HG02642 (cell line): ENCODE data around the gene DENND6A.
"Not testable (repeated sequence)": the region's sequence is repeated elsewhere in the genome, so short reads cannot be mapped to it uniquely, and the experiment has no call there.

ENCODE experiments used
- ATAC-seq: cut with Tn5 transposase; IDR thresholded peaks from one replicate; pipeline ENCODE4 v1.9.1; 2021; ENCODE audit warnings: mild to moderate bottlenecking; ENCODE audit not compliant: unreplicated experiment, poor library complexity

DENND6A gene

DNA sequence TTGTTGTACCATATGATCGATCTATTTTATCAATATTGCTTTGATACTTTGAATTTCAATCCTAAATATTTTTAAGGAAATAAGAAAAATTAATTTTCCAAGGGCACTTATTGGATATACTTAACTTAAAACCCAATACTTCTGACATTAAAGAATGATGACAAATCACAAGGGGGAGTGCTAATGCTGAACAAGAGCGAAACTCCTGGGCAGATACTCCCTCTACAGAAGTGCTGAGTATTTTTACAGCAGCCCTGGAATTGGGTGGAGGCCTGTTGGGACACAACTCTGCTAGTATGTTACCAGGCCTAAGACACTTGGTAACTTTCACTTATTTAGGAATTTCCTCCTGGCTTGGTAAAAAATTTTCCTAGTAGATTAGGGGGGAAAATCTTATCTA lies 46.2 kb downstream of the DENND6A start:
- ATAC-seq, result no peak

DNA sequence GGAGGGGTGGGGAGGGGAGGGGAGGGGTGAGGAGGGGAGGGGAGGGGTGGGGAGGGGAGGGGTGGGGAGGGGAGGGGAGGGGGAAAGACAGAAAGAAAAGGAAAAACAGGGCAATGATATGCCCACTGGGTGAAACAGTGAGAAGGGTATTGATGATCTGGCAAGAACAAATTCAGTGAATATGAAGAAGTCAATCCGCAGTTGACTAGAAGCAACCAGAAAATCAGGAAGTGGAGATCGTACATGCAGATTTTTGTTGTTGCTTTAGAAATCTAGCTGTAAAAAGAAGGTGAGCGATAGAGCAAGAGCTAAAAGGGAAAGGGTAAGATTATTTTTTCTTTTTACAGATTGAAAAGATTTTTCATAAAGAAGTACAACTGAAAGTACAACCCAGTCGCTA lies 48.1 kb downstream of the DENND6A start:
- no peak for ATAC-seq

DNA sequence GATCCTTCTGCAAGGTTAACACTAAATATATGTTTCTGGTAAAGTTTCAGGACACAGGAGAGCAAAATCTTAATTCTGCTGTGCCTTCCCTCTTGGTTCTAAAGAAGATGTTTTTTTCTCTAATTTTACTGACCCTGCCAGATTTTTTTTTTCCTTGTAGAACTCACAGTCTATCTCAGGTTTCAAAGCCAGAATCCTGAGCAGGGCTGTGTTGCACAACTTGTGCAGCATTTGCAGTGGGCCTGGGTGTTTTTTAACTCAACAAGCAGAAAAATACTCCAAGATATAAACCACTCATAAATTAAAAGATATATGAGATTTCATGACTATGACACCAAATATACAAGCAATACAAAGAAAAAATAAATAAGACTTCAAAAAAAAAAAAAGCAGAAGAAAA lies 55.5 kb downstream of the DENND6A start:
- no peak for ATAC-seq

DNA sequence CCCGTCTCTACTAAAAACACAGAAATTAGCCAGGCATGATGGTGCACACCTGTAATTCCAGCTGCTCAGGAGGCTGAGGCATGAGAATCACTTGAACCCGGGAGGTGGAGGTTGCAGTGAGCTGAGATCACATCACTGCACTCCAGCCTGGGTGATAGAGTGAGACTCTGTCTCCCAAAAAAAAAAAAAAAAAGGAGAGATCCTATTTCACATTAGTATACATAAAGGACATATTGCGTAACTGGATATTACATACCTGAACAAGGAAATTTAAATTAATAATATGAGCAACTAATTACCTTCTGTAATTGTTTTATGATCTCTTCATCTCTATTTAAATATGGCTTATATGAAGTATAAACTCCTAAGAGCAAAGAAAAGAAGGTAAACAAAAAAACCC lies 58.6 kb downstream of the DENND6A start:
- not testable (repeated sequence) for ATAC-seq

DNA sequence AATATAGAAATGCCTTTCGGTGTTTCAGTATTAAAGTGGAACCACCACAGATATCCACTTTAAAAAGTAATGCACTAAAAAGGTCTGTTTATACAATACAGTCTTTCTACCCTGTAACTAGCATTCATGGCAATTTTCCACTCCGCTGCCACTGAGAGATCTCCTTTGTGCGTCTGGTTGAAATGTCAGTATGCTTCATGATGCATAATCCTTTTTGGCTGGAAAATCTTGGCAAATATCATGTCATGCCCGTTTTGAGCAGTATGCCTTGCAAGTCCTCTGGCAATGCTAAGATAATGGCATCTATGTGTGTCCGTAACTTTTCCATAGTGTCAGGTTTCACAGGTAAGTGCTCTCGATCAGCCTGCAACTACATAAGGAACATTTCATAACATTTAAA lies 64.9 kb downstream of the DENND6A start:
- no peak for ATAC-seq

DNA sequence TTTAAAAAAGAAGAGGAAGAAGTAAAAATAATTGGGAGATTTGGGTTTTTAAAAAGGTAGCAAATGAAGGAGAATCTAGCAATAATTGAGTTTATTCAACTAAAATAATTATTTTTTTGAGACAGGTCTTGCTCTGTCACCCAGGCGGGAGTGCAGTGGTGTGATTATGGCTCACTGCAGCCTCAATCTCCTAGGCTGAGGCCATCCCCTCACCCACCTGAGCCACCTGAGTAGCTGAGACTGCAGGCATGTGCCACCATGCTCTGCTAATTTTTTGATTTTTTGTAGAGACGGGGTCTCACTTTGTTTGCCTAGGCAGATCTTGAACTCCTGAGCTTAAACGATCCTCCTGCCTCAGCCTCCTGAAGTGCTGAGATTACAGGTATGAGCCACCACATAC lies 68.1 kb downstream of the DENND6A start:
- ATAC-seq, result no peak

DNA sequence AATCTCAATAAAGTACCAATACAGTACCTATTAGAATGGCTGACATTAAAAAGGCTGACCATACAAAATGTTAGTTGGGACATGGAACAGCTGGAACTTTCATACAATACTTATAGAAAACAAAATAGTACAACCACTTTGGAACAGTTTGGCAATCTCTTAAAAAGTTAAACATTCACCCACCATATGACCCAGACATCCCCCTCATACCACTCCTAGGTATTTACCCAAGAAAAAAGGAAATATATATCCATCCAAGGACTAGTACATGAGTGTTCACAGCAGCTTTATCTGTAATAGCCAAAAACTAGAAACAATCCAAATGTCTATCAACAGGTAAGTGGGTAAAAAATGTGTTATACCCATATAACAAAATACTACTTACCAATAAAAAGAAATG lies 70.5 kb downstream of the DENND6A start:
- no peak for ATAC-seq

DNA sequence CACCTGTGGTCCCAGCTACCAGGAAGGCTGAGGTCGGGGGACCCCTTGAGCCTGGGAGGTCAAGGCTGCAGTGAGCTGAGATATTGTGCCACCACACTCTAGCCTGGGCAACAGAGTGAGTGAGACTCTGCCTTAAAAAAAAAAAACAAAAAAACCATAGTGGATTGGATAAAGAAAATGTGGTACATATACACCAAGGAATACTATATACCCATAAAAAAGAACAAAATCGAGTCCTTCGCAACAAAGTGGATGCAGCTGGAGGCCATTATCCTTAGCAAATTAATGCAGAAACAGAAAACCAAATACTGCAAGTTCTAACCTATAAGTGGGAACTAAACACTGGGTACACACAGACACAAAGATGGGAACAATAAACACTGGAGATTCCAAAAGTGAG lies 75.1 kb downstream of the DENND6A start:
- ATAC-seq, result no peak

DNA sequence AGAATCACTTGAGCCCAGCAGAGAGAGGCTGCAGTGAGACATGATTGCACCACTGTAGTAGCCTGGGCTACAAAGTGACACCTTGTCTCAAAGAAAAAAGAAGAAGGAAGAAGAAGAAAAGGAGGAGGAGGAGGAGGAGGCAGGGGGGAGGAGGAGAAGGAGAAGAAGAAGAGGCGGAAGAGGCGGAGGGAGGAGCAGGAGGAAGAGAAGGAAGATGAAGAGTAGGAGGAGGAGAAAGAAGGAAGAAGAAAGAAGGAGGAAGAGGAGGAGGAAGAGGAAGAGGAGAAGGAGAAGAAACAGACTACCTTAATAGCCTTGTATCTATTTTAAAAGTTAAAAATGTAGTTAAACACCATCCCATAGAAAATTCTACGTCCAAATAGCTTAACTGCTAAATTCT lies 76.6 kb downstream of the DENND6A start:
- ATAC-seq, result no peak

DNA sequence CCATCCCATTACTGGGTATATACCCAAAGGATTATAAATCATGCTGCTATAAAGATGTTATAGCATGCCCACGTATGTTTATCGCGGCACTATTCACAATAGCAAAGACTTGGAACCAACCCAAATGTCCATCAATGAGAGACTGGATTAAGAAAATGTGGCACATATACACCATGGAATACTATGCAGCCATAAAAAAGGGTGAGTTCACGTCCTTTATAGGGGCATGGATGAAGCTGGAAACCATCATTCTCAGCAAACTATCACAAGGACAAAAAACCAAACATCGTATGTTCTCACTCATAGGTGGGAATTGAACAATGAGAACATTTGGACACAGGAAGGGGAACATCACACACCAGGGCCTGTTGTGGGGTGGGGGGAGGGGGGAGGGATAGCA lies 81.0 kb downstream of the DENND6A start:
- ATAC-seq, result not testable (repeated sequence)

DNA sequence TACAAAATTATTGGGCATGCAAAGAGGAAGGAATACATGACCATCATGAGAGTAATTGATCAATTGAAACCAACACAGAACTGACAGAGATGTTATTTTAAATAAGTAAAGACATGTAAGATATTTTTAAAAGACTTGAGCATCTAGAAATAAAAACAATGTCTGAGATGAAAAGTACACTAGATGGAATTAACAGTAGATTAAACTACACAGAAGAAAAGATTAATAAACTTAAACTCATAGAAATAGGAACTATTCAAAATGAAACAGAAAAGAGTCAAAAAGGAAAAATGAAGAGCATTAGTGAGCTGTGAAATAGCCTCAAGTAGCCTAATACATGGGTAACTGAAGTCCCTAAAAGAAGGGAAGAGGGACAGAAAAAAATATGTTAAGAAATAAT lies 87.2 kb downstream of the DENND6A start:
- ATAC-seq, result no peak

DNA sequence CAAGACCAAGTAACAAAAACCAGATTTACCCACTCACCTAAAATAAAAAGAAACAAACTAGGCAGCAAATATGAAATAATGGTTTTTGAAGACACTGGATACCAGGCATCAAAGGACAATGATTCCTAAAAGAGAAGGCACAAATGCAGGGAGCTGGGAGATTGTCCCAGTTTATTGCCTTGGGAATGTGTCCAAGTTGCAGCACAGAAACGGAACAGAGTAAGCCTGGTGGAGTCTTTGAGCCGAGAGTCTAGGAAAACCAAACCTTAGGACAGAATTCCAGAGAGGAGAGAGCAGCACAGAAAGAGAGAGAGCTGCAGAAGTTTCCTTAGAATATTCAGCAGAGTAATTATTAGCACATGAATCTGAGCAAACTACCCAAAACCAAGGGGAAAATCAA lies 87.9 kb downstream of the DENND6A start:
- no peak for ATAC-seq

DNA sequence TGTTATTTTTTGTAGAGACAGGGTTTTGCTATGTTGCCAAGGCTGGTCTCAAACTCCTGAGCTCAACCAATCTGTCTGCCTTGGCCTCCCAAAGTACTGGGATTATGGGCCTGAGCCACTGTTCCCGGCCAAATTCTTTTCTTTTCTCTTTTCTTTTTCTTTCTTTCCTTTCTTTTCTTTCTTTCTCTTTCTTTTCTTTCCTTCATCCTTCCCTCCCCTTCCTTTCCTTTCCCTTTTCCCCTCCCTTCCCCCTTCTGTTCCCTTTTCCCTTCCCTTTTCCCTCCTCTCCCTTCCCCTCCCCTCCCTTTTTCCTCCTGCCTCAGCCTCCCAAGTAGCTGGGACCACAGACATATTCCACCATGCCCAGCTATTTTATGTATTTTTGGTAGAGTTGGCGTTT lies 92.7 kb downstream of the DENND6A start:
- no peak for ATAC-seq

DNA sequence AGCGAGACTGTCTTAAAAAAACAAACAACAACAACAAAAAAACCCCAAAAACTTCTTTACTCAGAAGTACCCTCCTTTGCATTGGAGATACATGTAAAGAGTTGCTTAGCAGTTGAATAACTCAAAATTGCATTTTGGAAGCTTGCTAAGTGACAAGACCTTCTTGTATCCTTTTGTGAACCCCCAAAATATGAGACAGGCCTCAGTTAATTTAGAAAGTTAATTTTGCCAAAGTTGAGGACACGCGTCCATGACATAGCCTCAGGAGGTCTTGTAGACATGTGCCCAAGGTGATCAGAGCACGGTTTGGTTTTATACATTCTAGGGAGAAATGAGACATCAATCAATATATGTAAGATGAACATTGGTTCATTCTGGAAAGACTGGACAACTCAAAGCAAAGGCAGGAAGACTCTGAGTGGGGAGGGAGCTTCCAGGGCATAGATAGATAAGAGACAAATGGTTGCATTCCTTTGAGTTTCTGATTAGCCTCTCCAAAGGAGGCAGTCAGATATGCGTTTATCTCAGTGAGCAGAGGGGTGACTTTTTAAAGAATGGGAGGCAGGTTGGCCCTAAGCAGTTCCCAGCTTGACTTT lies 94.0 kb downstream of the DENND6A start:
- no peak for ATAC-seq

DNA sequence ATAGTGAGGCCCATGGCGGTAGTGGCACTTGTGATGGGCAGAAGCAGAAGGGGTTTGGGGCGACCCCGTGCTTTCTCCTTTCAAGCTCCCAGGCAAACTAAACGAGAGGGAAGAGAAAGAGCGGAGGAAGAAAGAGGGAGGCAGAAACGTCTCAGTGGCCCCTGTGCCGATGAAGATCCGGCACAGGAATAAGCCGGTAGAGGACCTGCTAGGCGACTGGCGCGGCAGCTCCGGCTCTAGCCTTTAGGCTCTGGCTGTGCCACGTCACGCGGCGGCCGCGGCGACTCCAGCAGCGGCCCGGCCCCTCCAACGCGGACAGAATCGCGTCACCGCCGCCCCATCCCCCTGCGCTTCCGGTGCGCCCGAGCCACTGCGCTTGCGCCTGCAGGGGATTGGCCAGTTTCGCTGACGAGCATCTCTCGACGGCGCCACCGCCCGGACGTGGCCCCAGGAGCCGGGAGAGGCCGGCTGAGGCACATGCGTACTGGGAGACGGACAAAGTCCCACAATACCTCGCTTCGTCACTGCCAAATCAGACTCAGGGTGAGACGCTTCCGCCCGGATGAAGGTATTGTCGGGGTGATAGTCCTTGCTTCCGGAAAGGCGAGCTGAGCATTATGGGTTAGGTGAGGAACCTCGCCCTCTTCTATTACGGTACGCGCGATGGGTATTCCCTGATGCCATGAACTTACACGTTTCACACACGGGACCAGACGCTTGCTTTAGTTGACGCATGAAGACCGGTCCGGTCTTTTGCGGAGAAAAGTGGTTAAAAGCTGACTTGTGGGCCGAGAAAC lies 95.6 kb downstream of the DENND6A start, which contains the start of gene ARF4:
Gene ARF4, minus strand, starts transcription at position 218 of the 797 bp plus-strand sequence. Its CDS starts 204 bp downstream, at position 14.
- peak; percentile 94 for ATAC-seq

DNA sequence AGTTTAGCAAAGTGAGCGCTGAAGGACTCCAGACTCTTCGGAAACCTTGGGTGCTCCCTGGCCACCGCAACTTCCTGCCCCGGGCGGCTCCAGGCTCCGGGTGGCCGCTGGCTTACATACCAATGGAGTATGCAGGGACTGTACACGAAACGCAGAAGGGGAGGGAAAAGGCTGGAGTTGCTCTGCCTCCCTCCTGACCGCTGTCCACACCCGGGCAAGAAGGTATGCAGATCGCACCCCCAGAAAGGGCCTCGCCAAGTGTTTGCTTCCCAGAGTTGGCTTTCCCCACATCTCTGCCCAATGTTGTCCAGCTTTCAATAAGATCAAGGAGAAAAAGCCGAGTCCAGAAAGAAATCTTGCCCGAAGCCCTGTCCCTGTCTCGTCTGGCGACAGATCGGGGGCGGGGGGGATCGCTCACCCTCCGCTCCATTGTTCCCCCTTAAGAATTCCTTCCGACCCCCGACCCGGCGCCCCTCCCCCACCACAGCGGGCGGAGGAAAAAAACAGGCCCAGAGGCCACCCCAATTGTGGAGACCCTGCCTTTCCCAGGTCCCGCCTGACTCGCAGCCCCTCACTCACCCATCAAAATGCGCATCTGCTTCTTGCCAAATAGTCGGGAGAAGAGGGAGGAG lies 96.3 kb downstream of the DENND6A start:
- no peak for ATAC-seq

DNA sequence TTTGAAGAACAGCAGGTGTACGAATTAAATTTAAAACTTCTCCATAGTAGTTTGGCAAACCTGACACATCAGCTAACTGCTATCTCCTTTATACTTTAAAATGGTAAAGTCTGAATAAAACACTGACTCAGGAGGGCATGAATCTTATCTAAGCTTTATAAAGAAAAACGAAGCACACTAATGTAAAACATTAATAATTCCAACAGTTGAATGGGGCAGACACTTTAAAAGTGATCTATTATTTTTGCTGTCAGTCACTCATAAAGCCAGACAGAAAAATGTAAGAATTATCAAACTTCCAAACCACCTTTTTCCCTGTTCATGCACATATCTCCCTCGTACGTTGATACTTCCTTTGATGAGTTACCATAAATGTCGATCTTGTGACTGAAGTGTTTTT lies 98.3 kb downstream of the DENND6A start:
- ATAC-seq, result no peak

DNA sequence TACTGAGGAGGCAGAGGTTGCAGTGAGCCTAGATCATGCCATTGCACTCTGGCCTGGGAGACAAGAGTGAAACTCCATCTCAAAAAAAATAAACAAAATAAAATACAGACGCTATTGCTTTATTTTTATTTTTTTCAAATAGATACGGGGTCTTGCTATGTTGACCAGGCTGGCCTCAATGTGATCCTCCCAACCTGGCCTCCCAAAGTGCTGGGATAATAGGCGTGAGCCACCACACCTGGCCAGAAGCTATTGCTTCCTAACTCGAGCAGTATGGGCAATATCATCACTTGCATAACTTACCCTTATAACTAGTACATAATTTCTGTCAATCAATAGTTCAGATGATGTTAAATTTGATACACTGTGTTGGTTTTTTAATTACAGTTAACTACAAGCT lies 98.7 kb downstream of the DENND6A start:
- ATAC-seq, result no peak

DNA sequence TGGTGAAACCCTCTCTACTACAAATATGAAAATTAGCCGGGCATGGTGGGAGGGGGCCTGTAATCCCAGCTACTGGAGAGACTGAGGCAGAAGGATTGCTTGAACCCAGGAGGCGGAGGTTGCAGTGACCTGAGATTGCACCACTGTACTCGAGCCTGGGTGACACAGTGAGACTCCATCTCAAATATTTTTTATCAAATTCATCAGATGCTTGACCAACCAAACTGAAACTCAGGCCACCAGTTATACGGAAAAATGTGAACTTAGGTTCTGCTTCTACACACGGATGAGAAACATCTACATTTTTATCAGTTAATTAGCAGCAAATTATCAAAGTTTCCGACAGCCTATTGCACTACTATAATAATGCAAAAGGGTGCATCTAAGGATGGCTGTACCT lies 100.6 kb downstream of the DENND6A start:
- ATAC-seq, result no peak

DNA sequence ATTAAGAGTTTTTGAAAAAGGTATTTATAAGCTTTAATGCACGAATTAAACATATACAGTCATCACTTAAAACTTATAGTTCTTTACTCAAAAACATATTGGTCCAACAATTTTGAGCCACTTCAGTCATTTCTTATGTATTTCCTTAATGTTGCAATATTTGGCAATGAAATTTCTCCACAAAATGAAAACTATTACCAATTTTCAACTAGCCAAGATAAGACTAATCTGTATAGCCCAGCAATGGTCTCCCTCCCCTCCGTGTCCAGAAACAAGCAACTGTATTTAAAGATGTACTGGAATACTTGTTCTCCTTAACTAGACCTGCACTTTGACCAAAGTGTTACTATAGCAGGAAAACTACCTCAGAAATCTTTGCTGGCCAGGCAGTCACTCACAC lies 105.0 kb downstream of the DENND6A start:
- ATAC-seq, result no peak

DNA sequence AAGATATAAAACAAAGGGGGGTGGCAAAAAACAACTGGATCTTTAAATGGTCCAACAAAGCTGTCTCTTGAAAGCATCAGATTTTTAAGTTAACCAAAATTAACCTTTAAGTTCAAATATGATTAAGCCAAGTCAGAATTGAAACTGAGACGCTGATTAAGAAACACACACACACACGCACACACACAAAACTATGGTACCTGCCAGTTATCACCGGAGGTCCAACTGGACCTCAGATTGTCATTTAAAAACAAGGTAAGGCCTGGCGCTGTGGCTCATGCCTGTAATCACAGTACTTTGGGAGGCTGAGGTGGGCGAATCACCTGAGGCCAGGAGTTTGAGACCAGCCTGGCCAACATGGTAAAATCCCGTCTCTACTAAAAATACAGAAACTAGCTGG lies 106.1 kb downstream of the DENND6A start:
- no peak for ATAC-seq

DNA sequence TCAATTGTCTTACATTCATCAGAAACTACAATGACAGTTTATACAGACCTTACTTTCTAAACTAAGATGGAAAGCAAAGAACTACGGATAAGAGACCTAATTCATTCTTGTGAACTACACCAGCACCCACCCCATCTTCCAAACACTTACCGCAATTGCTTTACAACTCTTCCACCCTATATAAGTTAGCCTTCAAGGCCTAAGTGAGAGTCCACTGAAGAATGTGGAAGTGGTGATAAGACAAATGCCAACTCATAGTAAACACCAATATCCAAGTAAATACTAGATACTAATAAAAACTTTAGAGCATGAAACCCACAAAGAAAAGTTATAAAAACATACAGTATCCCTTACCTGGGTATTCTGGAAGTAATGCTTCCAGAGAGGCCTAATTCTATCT lies 109.3 kb downstream of the DENND6A start:
- ATAC-seq, result no peak
